Right ventricle myocardium inferior (tissue), 1 donor: ENCODE data around the gene DLX6. TPM values are rescaled to one million over a fixed set of nuclear protein-coding genes. Genes with fewer than 3 reads are reported as not detected.

ENCODE experiments used
- ATAC-seq: fragments of 200-7000 bp; cut with Tn5 transposase; one replicate; pipeline ENCODE4 v1.9.1; 2020; ENCODE audit warnings: mild to moderate bottlenecking, moderate library complexity
- DNase-seq: peaks from one replicate; pipeline ENCODE4 v3.0.0; 2021; ENCODE audit errors: missing footprints
- intact Hi-C: fragments of 100-400 bp; cut with DNase I; formaldehyde crosslinking; loops from one replicate; pipeline ENCODE4 v1.11.0; 2022
- total RNA-seq: library from RNA; stranded (reverse); fragmentation: NEBNext Ultra II Directional; extraction: Animal tissue kit (Norgen Biotek cat#: 25700); gene quantifications from one replicate; pipeline ENCODE4 v1.2.1, GENCODE V29; 2021
- donor health status: DM: no; HTN: yes; CAD: no; lungs with severe emphysema.

The DLX6 gene
- total RNA-seq, 1 donor from 2014 or later = not detected

- no peak for DNase-seq
- no peak for ATAC-seq
- intact Hi-C loops = no loop called here
Measured at GRCh38 chr7:96993094-96993865, 12.1 kb upstream of the DLX6 start.

- DNase-seq = no peak
- ATAC-seq = no peak
- intact Hi-C loops = no loop called here
Measured at GRCh38 chr7:96993980-96994379, 11.4 kb upstream of the DLX6 start.

- ATAC-seq = no peak
- intact Hi-C loops = no loop called here
- no peak for DNase-seq
Measured at GRCh38 chr7:96995406-96996110, 9.8 kb upstream of the DLX6 start.

DNA sequence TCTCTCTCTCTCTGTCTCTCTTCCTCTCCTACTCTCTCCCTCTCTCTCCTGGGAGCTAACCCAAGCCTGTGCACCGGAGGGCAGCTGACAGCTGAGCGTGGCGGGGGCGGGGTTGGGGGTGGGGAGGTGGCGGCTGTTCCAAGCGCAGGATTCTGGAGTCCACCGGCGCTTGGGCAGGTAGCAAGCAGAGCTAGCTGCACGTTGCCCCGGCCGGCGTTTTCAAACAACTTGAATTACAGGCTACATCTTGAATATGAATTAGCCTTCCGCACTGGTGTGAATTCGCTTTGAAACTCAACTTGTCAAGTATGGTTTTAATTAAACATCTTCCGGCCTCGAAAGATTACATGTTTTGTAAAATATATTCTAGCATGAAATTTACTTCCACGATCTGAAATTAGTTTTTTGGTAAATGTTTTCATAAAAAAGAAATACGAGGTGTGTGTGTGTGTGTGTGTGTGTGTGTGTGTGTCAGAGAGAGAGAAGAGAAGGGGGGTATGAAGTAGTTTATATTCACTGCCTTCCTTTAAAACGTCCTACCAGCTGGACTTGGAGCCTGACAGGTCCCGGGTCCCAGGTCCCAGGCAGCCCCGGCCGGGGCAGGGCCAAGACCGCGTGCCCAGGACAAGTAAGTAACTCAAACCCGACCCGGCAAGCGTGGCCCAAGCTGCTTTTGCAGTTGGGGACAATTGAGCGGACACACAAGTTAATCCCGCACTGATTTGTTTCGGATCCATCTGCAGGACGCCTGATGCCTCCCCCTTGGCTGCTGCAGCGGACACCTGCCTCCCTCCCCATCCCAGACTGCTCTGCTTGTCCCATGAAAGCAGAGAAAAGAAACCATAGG is 9.0 kb upstream of the DLX6 start:
- intact Hi-C loops = no loop called here
- ATAC-seq = no peak

DNA sequence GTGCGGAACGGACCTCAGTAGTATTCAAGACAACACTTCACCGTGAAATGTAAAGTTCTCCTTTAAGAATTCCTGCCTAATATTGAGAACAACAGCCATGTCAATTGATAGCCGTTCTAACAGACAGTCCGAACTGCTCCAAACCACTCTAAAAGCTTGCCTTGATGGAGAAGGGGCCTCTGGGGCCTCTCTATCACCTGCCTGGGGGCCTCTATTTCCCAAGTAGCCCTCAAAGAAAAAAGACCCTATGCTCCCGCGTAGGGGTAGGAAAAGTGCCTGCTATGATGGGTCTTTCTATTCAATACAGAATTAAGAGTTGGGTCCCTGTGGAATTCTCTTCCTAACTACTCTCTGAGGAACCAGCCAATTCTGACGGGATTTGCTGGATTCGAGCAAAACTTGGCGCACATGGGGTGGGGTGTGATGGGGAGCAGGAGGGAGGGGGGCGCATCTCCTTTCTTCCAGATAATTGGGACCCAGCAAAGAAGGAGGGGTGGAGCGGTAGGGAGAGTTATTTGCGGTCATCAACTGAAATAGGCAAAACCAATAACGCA is 8.3 kb upstream of the DLX6 start:
- intact Hi-C loops = no loop called here
- ATAC-seq (no peak), DNase-seq (no peak)

More for the DNA sequence above, 9.0 kb upstream of the DLX6 start:
- DNase-seq = no peak

- ATAC-seq = no peak
- intact Hi-C loops = no loop called here
- no peak for DNase-seq
Measured at GRCh38 chr7:96997512-96998032, 7.8 kb upstream of the DLX6 start.

- DNase-seq (no peak), ATAC-seq (no peak)
- intact Hi-C loops = no loop called here
Measured at GRCh38 chr7:96998333-96998732, 7.0 kb upstream of the DLX6 start.

GRCh38 chr7:96998744-96999143 is 6.6 kb upstream of the DLX6 start:
- ATAC-seq = no peak
- intact Hi-C loops = no loop called here

GRCh38 chr7:97001221-97001620 is 4.1 kb upstream of the DLX6 start:
- no peak for DNase-seq

More at GRCh38 chr7:96998744-96999143, 6.6 kb upstream of the DLX6 start:
- no peak for DNase-seq

GRCh38 chr7:97001656-97002554 is 3.4 kb upstream of the DLX6 start:
- intact Hi-C loops = no loop called here
- ATAC-seq (no peak), DNase-seq (no peak)

More at GRCh38 chr7:97001221-97001620, 4.1 kb upstream of the DLX6 start:
- intact Hi-C loops = no loop called here
- ATAC-seq = no peak

DNA sequence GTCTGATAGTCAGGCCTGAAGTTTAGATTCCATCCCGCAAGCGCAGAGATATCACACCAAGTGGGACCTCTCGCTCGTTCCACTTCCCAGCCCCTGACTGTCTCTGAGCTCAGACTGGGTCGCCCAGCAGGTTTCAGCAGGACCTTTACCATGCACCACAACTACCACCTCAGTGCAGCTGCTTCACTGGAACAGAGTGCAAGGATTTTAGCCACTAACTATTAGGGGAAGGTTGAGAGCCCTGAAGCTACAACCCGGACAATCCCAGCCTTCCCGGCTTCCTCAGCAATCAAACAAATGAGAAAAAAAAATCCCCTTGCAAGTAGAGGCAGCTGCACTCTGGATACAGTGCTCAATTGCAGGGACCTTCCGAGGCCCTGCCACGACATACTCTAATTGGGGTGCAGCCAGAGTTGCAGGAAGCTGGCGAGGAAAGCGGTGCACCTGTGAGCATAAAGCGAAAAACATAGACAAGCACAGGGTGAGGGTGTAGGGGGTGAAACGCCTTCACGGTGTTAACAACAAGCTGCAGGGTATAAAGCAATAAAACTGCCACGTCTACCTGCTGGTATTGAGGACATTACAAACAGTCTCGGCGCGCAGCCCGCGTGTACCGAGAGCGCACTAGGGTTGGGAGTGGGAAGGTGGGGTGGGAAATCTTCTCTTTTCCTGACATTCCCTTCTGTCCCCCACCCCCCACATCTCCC is 2.6 kb upstream of the DLX6 start:
- no peak for ATAC-seq
- intact Hi-C loops = no loop called here
- no peak for DNase-seq

DNA sequence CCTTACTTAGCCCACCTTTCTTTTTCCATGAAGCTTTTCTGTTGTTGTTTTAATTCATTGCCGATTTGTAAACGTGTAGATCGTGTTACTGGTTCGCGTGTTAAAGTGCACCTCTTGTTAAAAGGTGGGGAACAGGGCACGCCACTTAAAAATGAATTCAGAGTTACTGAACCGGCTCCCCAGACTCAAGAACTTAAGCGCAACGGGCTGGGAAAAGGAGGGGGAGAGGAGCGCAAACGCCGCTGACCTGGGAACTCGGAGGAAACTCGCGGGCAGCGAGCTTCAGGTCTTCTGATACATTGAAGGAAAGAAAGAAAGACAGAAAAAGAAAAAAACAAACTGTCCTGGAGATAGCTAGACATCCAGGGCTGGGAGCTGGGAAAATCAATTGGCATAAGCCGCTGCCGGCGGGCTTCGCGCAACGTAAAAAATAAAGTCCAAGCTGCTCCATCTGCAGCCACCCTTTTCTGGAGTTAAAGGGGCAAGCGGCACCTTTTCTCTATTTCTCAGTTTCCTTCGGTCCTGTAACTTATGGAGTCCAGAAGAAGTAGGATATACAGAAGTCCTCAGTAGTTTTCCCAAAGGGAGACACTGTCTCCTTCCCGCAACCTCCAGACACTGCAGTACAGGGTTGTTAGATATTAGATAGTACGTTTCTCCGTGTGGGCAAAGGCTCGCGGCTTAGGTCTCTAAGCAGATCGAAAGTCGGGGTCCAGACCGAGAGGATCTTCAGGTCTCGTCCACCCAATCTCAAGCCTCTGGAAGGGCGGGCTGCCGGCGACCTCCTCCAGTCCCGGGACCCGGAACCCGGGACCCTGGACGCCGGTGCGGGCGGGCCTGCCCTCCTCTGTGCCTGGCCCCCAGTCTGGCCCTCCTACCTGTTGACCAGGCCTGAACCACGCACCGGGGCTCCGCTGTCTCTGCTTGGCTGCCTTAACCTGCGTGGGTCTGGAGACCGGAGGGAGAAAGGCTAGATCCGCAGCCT is 1.8 kb upstream of the DLX6 start:
- intact Hi-C loops = no loop called here
- DNase-seq (no peak), ATAC-seq (no peak)

DNA sequence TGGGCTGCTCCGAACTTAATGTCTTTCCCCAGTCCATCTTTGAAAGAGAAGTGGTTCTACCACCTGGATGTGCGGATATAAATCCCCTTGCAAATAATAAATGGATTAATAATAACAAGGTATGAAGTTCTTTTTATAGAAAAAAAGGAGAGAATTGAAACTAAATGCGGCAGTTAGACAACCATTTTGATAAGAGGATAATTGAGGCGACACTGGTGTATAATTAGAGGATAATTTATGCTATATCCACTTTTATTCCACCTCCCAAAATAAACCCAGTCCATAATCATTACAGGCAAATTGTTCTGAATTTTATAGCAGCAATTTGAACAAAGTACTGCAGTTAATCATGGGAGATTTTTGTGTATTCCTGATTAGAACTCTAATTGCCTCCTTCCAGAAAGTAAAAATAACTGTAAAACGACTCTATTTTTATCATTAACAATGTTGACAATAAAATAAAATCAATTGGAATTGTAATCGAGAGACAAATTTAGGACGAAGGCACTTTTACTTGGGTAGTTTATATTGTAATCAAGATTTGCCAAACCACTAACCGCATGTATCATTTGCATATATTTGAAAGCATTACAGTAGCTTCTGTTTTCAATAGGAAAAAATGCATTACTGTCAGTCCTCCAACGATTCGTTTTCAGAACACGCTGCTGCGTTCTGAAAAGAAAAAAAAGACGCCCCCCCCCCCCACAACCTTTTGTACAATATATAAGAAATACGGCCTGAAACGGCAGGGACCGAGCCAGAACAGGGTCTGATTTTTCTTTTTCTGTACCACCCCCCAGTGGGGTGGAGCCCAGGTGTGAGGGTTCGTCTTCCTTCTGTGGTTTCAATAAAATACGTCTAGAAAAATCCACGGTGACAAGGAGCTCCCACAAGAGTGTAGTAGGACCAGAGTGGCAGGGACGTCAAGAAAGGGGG is 838 bp upstream of the DLX6 start:
- intact Hi-C loops = no loop called here
- DNase-seq = no peak
- ATAC-seq = no peak

DNA sequence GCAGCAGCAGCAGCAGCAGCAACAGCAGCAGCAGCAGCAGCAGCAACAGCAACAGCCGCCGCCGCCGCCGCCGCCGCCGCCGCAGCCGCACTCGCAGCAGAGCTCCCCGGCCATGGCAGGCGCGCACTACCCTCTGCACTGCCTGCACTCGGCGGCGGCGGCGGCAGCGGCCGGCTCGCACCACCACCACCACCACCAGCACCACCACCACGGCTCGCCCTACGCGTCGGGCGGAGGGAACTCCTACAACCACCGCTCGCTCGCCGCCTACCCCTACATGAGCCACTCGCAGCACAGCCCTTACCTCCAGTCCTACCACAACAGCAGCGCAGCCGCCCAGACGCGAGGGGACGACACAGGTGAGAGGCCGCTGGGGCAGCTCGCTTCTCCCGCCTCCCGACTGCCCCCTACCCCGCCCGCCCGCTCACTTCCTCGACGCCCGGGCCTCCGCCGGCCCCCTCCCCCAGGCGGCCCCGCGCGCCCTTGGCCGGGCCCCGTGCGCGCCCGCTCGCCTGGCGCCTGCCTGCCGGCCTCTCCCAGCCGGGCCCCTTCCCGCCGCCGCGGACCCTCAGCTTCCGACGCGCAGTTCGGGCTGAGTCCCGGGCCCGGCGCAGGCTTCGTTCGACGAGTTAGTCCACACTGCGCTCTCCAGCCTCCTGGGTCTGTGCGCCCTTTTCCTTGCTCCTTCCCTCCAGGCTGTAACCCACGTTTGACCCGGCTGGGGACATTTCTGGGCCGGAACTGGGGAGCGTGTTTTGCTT is 882 bp downstream of the DLX6 start:
- ATAC-seq (peak; percentile 50), DNase-seq (no peak)
- intact Hi-C loops = no loop called here
